ENCODE results near the gene PDSS1. TPM values are rescaled to one million over a fixed set of nuclear protein-coding genes. Genes with fewer than 3 reads are reported as not detected.

PDSS1 gene
- total and polyA plus RNA-seq, 2 of the 13 experiments (the other 11 are each of a cell fraction or from before 2014, with no cell fraction given), result 18.7 to 19.3 TPM

- no peak for TF ChIP-seq ZNF18 (CRISPR knock-in tag; IDR thresholded peaks at IDR 0.05; ENCODE audit: insufficient replicate concordance)
- no peak for TF ChIP-seq MIER3 (CRISPR knock-in tag; IDR thresholded peaks at IDR 0.05; ENCODE audit: borderline replicate concordance)
- TF ChIP-seq ZNF619 (CRISPR knock-in tag; IDR thresholded peaks at IDR 0.05), result no peak
- no peak for TF ChIP-seq MEF2D (CRISPR knock-in tag; IDR thresholded peaks at IDR 0.05)
Observed at GRCh38 chr10:26721561-26721960, 24.1 kb downstream of the PDSS1 start (continued).

- no peak overlapping the region for H3K27ac ChIP-seq (ENCODE audit: extremely low read length, insufficient read depth, low read length)
- no peaks in the 10 kb centered on the region for H4K20me1 ChIP-seq (ENCODE audit: insufficient read depth, low read length)
- H3K9me3 ChIP-seq (ENCODE audit: low read length), result no peaks in the 10 kb centered on the region
- no TSS peak for BruUV-seq (replicated peaks)
- CTCF ChIA-PET (ENCODE audit: low intra/inter-chr PET ratio, low total read pairs), result no interaction called here
- H3K9ac ChIP-seq (ENCODE audit: insufficient read depth, low read depth, low read length), result no peak overlapping the region
- no peaks in the 10 kb centered on the region for H3K4me1 ChIP-seq (ENCODE audit: insufficient read depth, low read length)
- POLR2A ChIA-PET, result no interaction called here
- FAIRE-seq, result no peak
- no peak for ATAC-seq
- no peaks in the 10 kb centered on the region for H3K27me3 ChIP-seq (ENCODE audit: control insufficient read depth in 1 of 2, insufficient read depth in 2 of 2, low read length in 2 of 2)
- peaks cover 13 to 68% of the 10 kb centered on the region in 2 experiments; a peak in 4 of 5 replicates for H3K36me3 ChIP-seq (replicated peaks in 1 of 2; ENCODE audit: control insufficient read depth in 1 of 2, insufficient read depth in 2 of 2, low read length in 2 of 2)
- no peak for DNase-seq (ENCODE audit: low spot score)
- in situ Hi-C loops (cut with HindIII; ENCODE audit: extremely low pct_ligation_motif_present, low pct_unique_long_range_greater_than_20kb), result no loop called here
- H3K4me3 ChIP-seq (replicated peaks in 1 of 3; ENCODE audit: insufficient read depth in 1 of 3, low read depth in 2 of 3, low read length in 3 of 3), result no peak overlapping the region
- TF ChIP-seq ZNF350 (CRISPR knock-in tag; IDR thresholded peaks at IDR 0.05; ENCODE audit: borderline replicate concordance, low read depth) (no peak), ZNF572 (CRISPR knock-in tag; IDR thresholded peaks at IDR 0.05) (no peak), ZNF451 (CRISPR knock-in tag; IDR thresholded peaks at IDR 0.05) (no peak), SAP130 (CRISPR knock-in tag; IDR thresholded peaks at IDR 0.05; ENCODE audit: low read depth) (no peak)
- H2AFZ ChIP-seq (ENCODE audit: low read length), result no peak overlapping the region
- 91% methylated on average over 4 of the region's 4 CpGs for WGBS (ENCODE audit: low lambda C conversion rate)
- no peaks in the 10 kb centered on the region for H3K79me2 ChIP-seq (ENCODE audit: insufficient read depth, low read length)
- H3K4me2 ChIP-seq (ENCODE audit: low read depth, low read length), result no peak overlapping the region
- intact Hi-C loops (cut with micrococcal nuclease; ENCODE audit: unreplicated experiment), result no loop called here
Observed at GRCh38 chr10:26723016-26723415, 25.5 kb downstream of the PDSS1 start.

Data from HepG2 (cell line).